Lower leg skin (tissue), 4 donors: ENCODE results near the gene ATXN7L3. TPM values are rescaled to one million over a fixed set of nuclear protein-coding genes. Genes with fewer than 3 reads are reported as not detected.
A peak's percentile ranks its signal among the peaks of the same experiment; 100 is the strongest.

Experiments used
- DNase-seq, 2 donors: peaks; one replicate each; pipeline ENCODE4 v3.0.0-alpha.2; 2019; ENCODE audit warnings: low spot score in 2 of 2
- H3K4me3 ChIP-seq: fragments of 200-600 bp; sonication (generic); 2 replicates; pipeline ENCODE4 v1.5.1; 2017; ENCODE audit warnings: mild to moderate bottlenecking, low read depth; ENCODE audit not compliant: poor library complexity, severe bottlenecking
- POLR2A ChIP-seq, 2 donors: fragments of 450-650 bp; IDR thresholded peaks; one replicate each; pipeline ENCODE4 v1.6.1; 2016 to 2017; ENCODE audit warnings: antibody characterized with exemption in 2 of 2, mild to moderate bottlenecking in 1 of 2, moderate library complexity in 1 of 2
- WGBS, 2 donors: methylation state at CpG; one replicate each; pipeline ENCODE4 v1.1.5; 2018; 5-methylcytosine and 5-hydroxymethylcytosine counted together
- intact Hi-C: fragments of 100-400 bp; cut with DNase I; formaldehyde crosslinking; loops from one replicate; pipeline ENCODE4 v1.15.0; 2023; ENCODE audit warnings: low total_unique reads
- total RNA-seq, 4 donors: library from RNA; depleted of rRNA; stranded (reverse); fragments of >200 nt; gene quantifications; one replicate each; pipeline ENCODE4 v1.1.0, GENCODE V29; 2016
- TF ChIP-seq, protein P1 (sequence below), 3 donors: fragments of 450-650 bp; IDR thresholded peaks; one replicate each; pipeline ENCODE4 v1.5.1; 2016; ENCODE audit warnings: antibody characterized with exemption in 3 of 3, mild to moderate bottlenecking in 3 of 3, moderate library complexity in 2 of 3

The ATXN7L3 gene
- total RNA-seq, 4 donors from 2014 or later, result 62.4 to 77.9 (median 67.8) TPM

DNA sequence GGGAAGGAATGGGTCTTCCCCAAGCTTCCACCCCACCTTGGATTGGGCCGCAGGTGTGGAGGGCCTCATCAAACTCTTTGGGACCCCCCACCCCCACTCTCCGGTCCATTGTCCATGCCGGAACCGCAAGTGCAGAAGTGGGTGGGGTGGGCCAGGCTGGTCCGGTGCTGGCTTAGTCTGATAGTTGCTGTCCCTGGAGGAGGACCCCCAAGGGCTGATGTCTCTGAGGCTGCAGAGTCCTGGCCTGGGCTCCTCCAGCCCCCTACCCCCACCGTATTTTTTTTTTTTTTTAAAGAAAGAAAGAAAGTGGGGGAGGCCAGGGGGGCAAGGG lies 7.1 kb upstream of the ATXN7L3 start:
- H3K4me3 ChIP-seq, result no peak overlapping the region
- no peak for DNase-seq
- 84 to 87% methylated on average over 6 of the region's 6 CpGs for WGBS, 2 donors
- TF ChIP-seq, protein P1, sequence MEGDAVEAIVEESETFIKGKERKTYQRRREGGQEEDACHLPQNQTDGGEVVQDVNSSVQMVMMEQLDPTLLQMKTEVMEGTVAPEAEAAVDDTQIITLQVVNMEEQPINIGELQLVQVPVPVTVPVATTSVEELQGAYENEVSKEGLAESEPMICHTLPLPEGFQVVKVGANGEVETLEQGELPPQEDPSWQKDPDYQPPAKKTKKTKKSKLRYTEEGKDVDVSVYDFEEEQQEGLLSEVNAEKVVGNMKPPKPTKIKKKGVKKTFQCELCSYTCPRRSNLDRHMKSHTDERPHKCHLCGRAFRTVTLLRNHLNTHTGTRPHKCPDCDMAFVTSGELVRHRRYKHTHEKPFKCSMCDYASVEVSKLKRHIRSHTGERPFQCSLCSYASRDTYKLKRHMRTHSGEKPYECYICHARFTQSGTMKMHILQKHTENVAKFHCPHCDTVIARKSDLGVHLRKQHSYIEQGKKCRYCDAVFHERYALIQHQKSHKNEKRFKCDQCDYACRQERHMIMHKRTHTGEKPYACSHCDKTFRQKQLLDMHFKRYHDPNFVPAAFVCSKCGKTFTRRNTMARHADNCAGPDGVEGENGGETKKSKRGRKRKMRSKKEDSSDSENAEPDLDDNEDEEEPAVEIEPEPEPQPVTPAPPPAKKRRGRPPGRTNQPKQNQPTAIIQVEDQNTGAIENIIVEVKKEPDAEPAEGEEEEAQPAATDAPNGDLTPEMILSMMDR (IDR thresholded peaks at IDR 0.05), result no peak
- no peak for TF ChIP-seq POLR2A (IDR thresholded peaks at IDR 0.05)
- intact Hi-C loops, result no loop called here

DNA sequence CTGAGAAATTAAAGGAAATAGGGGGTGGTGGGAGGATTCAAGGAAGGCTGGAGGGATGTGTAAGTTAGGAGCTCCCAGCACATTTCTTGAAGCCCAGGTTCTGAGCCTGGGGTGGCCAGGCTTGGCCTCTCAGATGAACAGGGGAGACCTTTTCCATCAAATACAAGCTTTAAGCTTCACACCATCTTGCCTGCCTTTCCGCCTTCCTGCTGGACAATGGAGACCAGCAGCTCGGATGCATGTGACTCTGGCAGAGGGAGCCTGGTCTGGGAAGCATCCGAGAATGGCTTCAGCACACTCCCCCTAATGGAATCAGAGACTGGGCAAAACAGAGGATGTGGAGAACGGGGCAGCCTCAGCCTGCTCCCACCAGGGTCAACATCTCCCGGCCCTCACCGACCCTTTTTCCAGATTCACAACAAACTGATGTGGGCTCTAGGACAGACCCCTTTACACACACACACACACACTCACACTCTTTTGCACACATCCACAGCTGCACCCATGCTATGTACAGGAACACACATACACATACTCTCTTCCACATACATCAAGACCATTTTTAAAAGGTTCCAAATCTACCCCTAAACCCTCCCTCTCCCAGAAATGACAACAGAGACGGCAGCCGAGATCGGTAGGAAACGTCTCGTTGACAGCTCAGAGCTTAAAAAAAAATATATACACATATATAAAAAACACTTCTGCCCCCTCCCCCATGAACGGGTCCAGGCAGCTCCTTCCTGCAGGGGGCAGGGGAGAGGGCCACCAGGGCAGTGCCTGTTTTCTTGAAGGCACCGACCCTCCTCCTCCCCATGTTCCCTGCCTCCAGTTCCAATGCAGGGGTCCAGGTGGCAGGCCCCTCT lies 6.5 kb upstream of the ATXN7L3 start:
- no peak for DNase-seq
- intact Hi-C loops, result no loop called here
- no peak overlapping the region for H3K4me3 ChIP-seq
- WGBS, 2 donors, result 52 to 57% methylated on average over 13 of the region's 13 CpGs
- TF ChIP-seq, protein P1 (IDR thresholded peaks at IDR 0.05), result no peak
- TF ChIP-seq POLR2A (IDR thresholded peaks at IDR 0.05), result no peak

DNA sequence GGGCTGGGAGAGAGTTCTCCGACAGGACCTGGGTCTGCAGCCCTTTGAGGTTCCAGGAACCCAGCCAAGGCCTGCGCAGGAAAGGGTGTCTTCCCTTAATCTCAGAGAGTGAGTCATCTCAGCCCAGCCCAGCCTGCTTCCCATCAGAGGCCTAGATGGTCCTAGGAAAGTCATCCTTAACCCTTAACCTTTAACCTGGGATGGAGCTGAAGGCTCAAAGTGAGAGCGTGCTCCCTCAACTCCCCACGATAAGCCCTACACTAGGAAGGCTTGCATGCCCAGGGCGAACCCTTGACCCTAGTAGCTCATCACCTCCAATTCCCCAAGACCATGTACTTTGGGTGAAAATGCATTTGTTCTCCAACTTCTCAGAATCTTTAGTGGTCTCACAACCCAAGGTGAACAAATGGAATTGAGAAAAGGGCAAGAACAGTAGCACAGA lies 4.8 kb upstream of the ATXN7L3 start:
- TF ChIP-seq, protein P1 (IDR thresholded peaks at IDR 0.05), result no peak
- no peak for TF ChIP-seq POLR2A (IDR thresholded peaks at IDR 0.05)
- no peak overlapping the region for H3K4me3 ChIP-seq
- WGBS, 2 donors, result 49 to 61% methylated on average over 5 of the region's 5 CpGs
- intact Hi-C loops, result no loop called here
- peak in 1 of 2 donors; percentile 86 for DNase-seq

DNA sequence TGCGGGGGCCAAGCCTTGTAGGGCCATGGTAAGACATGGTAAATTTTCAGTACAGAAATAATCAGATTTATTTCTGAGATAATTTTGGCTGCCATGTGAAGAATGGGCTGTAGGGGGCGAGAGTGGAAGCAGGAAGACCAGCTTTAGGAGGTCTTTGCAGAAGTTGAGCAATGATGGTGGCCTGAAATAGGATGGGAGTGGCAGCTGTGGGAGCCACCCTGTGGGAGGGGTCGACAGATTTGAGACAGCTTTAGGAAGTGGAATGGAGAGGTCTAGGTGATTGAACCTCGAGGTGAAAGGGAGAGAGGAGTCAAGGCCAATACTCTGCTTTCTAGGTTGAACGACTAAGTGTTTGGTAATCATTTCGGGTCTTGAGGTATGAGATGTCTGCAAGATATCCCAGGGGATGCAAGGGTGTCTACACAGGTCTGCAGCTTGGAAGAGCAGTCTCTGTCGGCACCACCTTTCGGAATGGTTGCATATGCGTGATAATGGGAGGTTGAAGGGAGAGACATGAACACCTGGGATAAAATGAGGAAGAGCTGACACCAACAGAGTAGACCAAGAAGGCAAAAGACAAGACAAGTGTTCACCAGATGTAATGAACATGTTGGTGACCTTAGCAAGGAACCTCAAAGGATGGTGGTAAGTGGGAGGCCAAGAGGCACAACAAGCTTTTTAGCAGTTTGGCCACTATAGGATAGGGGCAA lies 4.2 kb upstream of the ATXN7L3 start:
- WGBS, 2 donors, result 46 to 48% methylated on average over 9 of the region's 9 CpGs
- H3K4me3 ChIP-seq, result no peak overlapping the region
- TF ChIP-seq, protein P1 (IDR thresholded peaks at IDR 0.05), result no peak
- TF ChIP-seq POLR2A (IDR thresholded peaks at IDR 0.05), result no peak
- intact Hi-C loops, result no loop called here
- DNase-seq, result no peak

DNA sequence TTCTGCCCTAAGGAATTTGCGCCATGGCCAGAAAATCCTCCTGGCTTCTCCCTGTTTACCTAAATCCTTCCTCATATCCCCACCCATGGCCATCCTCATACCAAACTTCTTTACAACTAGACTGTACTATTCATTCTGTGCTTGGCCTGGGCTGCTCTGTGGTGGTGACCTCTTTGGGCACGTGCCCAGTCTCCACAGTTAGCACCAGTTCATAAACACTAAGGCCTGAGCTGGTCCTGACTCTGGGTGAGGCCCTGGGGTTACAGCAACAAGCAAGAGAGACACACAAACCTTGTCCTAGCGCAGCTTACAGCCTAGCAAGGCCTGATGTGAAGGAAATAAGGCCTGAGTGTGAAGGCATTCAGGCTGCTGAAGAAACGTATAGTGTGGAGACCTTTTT lies 3.1 kb upstream of the ATXN7L3 start:
- TF ChIP-seq, protein P1 (IDR thresholded peaks at IDR 0.05), result no peak
- no peak for TF ChIP-seq POLR2A (IDR thresholded peaks at IDR 0.05)
- H3K4me3 ChIP-seq, result no peak overlapping the region
- WGBS, 2 donors, result 77 to 87% methylated on average over 4 of the region's 4 CpGs
- DNase-seq, result no peak
- intact Hi-C loops, result no loop called here
